ENCODE data around the gene CTDSPL2.

Gene CTDSPL2

DNA sequence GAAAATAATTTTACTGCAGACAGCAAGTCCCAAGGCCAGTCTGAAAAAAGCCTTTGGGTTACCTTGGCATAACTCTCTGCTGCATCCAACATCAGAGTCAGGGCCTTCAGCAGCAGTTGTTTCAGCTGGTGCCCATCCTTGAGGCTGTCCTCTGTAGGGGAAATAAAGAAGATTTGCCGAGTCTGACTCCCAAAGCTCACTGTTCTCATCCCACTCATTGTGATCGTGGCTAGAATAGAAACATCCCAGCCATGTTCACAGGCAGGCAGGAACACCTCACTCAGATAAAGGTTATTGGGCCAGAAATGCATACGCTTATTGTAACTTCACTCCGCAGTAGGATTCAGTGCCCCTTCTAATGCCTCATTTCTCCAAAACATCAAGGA lies 138.7 kb downstream of the CTDSPL2 start:
- H3K4me1 ChIP-seq (ENCODE audit: control insufficient read depth, insufficient read depth, low read length): no peaks in the 10 kb centered on the region
- H3K27me3 ChIP-seq (ENCODE audit: control insufficient read depth in 1 of 2, insufficient read depth in 2 of 2, low read length in 2 of 2): no peaks in the 10 kb centered on the region
- H3K4me3 ChIP-seq (ENCODE audit: low read length in 2 of 2): no peak overlapping the region
- H3K9ac ChIP-seq (ENCODE audit: low read length in 2 of 2): no peak overlapping the region
- peaks cover 46 to 54% of the 10 kb centered on the region in 2 donors for H3K36me3 ChIP-seq (ENCODE audit: control insufficient read depth in 2 of 2, insufficient read depth in 2 of 2, low read length in 2 of 2)
- H3K9me3 ChIP-seq (ENCODE audit: control insufficient read depth in 2 of 2, low read length in 2 of 2): no peaks in the 10 kb centered on the region
- no peak overlapping the region for H3K27ac ChIP-seq (ENCODE audit: low read length)

DNA sequence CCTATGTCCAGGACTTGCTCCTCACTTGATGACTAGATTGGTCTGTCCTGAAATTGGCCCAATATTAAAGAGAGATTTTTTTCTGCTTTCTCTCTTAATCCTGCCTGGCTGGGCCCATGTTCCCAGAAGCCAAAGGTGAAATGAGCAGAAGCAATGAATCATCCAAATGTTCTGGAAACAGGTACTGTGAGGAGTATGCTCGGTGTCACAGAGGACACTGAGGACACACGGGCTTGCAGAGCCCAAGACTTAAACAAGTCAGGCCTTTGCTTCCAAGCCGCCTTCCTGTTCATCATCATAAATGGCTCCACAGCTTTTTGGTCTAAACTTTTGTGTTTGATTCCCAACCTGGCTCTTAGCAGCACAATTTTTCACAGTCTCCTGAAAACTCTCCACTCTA lies 140.9 kb downstream of the CTDSPL2 start:
- Histone ChIP-seq H3K9me3 (ENCODE audit: control insufficient read depth in 2 of 2, low read length in 2 of 2) (no peaks in the 10 kb centered on the region), H3K27me3 (ENCODE audit: control insufficient read depth in 1 of 2, insufficient read depth in 2 of 2, low read length in 2 of 2) (no peaks in the 10 kb centered on the region), H3K9ac (ENCODE audit: low read length in 2 of 2) (no peak overlapping the region), H3K4me1 (ENCODE audit: control insufficient read depth, insufficient read depth, low read length) (no peaks in the 10 kb centered on the region), H3K4me3 (ENCODE audit: low read length in 2 of 2) (no peak overlapping the region), H3K36me3 (ENCODE audit: control insufficient read depth in 2 of 2, insufficient read depth in 2 of 2, low read length in 2 of 2) (peaks cover 42 to 56% of the 10 kb centered on the region in 2 donors), H3K27ac (ENCODE audit: low read length) (no peak overlapping the region)

DNA sequence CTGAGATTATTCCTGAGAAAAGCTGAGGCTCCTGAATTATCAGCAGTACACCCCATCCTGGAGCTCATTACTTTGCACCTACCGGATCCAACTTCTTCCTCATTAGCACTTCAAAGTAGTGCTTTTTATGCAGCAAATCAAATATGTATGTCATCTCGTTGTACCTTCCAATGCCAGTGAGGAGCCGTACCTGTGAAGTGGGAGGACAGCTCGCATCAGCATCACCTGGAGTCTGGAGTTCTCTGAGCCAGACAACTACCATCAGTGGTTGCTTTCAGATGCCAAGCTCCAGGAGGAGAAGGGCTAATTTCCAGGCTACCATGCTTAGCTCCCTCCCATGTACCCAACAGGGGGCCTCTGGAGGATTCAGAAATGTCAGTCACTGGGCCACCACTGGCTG lies 141.9 kb downstream of the CTDSPL2 start:
- peaks cover 35 to 52% of the 10 kb centered on the region in 2 donors for H3K36me3 ChIP-seq (ENCODE audit: control insufficient read depth in 2 of 2, insufficient read depth in 2 of 2, low read length in 2 of 2)
- no peak overlapping the region for H3K27ac ChIP-seq (ENCODE audit: low read length)
- no peaks in the 10 kb centered on the region for H3K4me1 ChIP-seq (ENCODE audit: control insufficient read depth, insufficient read depth, low read length)
- H3K9ac ChIP-seq (ENCODE audit: low read length in 2 of 2): no peak overlapping the region
- no peaks in the 10 kb centered on the region for H3K9me3 ChIP-seq (ENCODE audit: control insufficient read depth in 2 of 2, low read length in 2 of 2)
- H3K4me3 ChIP-seq (ENCODE audit: low read length in 2 of 2): no peak overlapping the region
- no peaks in the 10 kb centered on the region for H3K27me3 ChIP-seq (ENCODE audit: control insufficient read depth in 1 of 2, insufficient read depth in 2 of 2, low read length in 2 of 2)

DNA sequence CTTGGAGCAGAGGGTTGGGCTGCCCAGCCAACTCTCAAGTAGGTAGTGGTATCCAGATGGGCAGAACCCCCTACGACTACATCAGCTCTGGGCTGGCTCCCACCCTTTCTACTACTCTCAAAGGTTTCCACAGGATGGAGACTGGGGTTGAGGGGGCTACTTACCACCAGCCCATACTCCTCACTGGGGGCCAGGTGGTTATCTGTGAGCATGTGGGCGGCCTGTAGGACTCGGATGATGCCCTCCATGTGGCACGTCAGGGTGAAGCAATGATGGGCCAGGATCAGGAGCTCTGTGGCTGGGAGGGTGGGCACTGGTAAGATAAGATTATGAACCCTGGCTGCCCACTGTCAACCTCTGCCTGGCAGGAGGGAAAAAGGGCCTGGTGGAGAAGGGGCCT lies 142.9 kb downstream of the CTDSPL2 start:
- Histone ChIP-seq H3K4me3 (ENCODE audit: low read length in 2 of 2) (no peak overlapping the region), H3K4me1 (ENCODE audit: control insufficient read depth, insufficient read depth, low read length) (no peaks in the 10 kb centered on the region), H3K9me3 (ENCODE audit: control insufficient read depth in 2 of 2, low read length in 2 of 2) (no peaks in the 10 kb centered on the region), H3K9ac (ENCODE audit: low read length in 2 of 2) (no peak overlapping the region), H3K27ac (ENCODE audit: low read length) (no peak overlapping the region), H3K27me3 (ENCODE audit: control insufficient read depth in 1 of 2, insufficient read depth in 2 of 2, low read length in 2 of 2) (no peaks in the 10 kb centered on the region), H3K36me3 (ENCODE audit: control insufficient read depth in 2 of 2, insufficient read depth in 2 of 2, low read length in 2 of 2) (peaks cover 29 to 44% of the 10 kb centered on the region in 2 donors)

DNA sequence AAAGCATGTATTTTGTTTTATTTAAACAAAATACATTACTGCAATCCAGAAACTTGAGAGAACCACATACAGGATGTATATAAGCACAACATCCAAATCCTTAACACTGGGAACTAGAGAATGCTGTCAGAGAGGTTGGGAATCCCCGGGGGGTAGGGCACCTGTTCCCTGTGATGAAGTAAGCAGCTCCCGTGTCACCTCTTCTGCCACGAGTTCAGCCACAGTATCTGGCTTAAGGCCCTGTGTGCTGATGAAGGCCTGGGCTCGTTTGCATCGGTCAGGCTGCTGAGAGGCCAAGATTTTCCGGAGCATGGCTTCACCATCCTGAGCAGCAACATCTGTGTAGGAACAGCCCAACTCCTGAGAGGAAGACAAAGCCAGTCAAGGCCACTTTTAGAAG lies 146.0 kb downstream of the CTDSPL2 start:
- Histone ChIP-seq H3K27me3 (ENCODE audit: control insufficient read depth in 1 of 2, insufficient read depth in 2 of 2, low read length in 2 of 2) (no peaks in the 10 kb centered on the region), H3K4me1 (ENCODE audit: control insufficient read depth, insufficient read depth, low read length) (no peaks in the 10 kb centered on the region), H3K27ac (ENCODE audit: low read length) (no peak overlapping the region), H3K4me3 (ENCODE audit: low read length in 2 of 2) (no peak overlapping the region), H3K36me3 (ENCODE audit: control insufficient read depth in 2 of 2, insufficient read depth in 2 of 2, low read length in 2 of 2) (peaks cover 13 to 26% of the 10 kb centered on the region in 2 donors), H3K9me3 (ENCODE audit: control insufficient read depth in 2 of 2, low read length in 2 of 2) (no peaks in the 10 kb centered on the region), H3K9ac (ENCODE audit: low read length in 2 of 2) (no peak overlapping the region)

DNA sequence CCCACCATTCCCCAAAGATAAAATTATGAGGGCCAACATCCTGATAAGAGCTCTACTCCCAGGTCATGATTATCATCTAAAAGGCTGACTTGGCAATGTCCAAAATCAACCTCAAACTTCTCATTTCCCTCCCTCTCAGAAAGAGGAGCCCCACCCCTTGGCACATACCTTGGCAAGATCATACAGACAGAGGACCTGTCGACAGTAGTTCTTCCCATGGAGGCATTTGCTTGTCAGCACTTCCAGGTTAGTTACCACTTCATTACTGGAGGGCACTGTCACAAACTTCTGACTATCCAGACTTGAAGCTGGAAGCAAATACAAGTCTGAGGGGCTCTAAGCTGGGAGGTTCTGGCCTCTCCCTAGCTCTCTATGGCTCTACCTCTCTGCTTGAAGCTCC lies 147.3 kb downstream of the CTDSPL2 start:
- Histone ChIP-seq H3K36me3 (ENCODE audit: control insufficient read depth in 2 of 2, insufficient read depth in 2 of 2, low read length in 2 of 2) (peaks cover 13 to 20% of the 10 kb centered on the region in 2 donors), H3K9ac (ENCODE audit: low read length in 2 of 2) (no peak overlapping the region), H3K27ac (ENCODE audit: low read length) (no peak overlapping the region), H3K9me3 (ENCODE audit: control insufficient read depth in 2 of 2, low read length in 2 of 2) (no peaks in the 10 kb centered on the region), H3K4me1 (ENCODE audit: control insufficient read depth, insufficient read depth, low read length) (no peaks in the 10 kb centered on the region), H3K4me3 (ENCODE audit: low read length in 2 of 2) (no peak overlapping the region), H3K27me3 (ENCODE audit: control insufficient read depth in 1 of 2, insufficient read depth in 2 of 2, low read length in 2 of 2) (no peaks in the 10 kb centered on the region)
